Mononuclear cell (primary cell): ENCODE data around the gene KCMF1. TPM values are rescaled to one million over a fixed set of nuclear protein-coding genes. Genes with fewer than 3 reads are reported as not detected.

Experiments
- H3K27me3 ChIP-seq: 2 replicates; pipeline ENCODE4 v1.6.0; 2011; ENCODE audit warnings: low read length, control low read depth; ENCODE audit not compliant: insufficient read depth
- H3K4me1 ChIP-seq: 2 replicates; pipeline ENCODE4 v1.5.1; 2011; ENCODE audit warnings: mild to moderate bottlenecking, low read length, control low read depth; ENCODE audit not compliant: insufficient read depth
- H3K4me3 ChIP-seq: 2 replicates; pipeline ENCODE4 v1.5.1; 2011; ENCODE audit warnings: mild to moderate bottlenecking, low read length, moderate library complexity
- H3K9me3 ChIP-seq: 2 replicates; pipeline ENCODE4 v1.5.1; 2011; ENCODE audit warnings: low read depth, mild to moderate bottlenecking, control low read depth, low read length
- total RNA-seq: library from RNA; depleted of rRNA; stranded (reverse); fragments of >200 nt; gene quantifications from one replicate; pipeline ENCODE4 v1.2.3, GENCODE V29; 2012

The KCMF1 gene
- total RNA-seq, 1 donor, result 78.8 TPM

DNA sequence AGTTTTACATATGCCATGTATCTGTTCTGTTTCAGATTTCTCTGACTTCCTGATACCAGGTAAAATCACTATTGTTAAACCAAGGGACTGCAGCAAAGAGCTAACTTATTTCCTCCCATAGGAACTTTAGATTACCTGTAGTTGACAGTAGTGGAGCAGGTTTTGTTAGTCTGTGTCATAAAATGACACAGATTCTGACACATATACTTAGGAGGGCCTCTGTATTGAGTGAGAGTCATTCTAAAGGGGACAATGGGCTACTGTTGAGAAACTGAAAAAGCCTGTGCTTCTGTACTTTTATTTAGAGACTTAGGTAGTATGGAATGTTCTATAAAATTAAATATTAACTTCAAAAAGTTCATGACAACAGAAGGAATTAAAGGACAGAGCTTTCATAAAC, 48.2 kb downstream of the KCMF1 start:
- peaks cover 35% of the 10 kb centered on the region for H3K4me1 ChIP-seq
- no peaks in the 10 kb centered on the region for H3K27me3 ChIP-seq
- H3K9me3 ChIP-seq, result no peaks in the 10 kb centered on the region
- no peak overlapping the region for H3K4me3 ChIP-seq

GRCh38 chr2:85022232-85022631, 51.3 kb downstream of the KCMF1 start:
- no peaks in the 10 kb centered on the region for H3K27me3 ChIP-seq
- no peaks in the 10 kb centered on the region for H3K9me3 ChIP-seq
- H3K4me1 ChIP-seq, result peaks cover 8% of the 10 kb centered on the region
- H3K4me3 ChIP-seq, result no peak overlapping the region

DNA sequence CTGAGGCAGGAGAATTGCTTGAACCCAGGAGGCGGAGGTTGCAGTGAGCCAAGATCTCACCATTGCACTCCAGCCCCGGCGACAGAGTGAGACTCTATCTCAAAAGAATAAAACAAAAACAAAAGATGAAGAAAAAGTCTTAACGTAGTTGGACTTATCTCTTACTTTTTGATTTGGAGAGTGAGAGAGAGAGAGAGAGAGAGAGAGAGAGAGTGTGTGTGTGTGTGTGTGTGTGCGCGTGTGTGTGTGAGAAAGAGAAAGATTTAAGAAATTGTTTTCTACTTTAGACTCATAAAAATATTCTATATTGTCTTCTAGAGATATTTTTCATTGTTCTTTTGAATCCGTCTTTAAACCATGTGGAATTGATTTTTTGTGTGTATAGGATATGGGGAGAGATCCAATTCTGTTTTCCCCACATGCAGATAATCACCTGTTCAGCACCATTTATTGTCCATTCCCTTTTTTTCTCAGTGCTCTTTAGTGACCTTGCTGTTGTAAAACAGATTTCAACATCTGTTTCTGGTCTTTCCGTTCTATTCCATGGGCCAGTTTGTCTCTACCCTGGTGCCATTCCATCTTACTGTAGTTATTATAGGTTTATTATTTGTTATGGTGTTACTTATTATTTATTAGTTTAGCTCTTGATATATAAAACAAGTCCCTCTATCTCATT, 53.5 kb downstream of the KCMF1 start:
- no peaks in the 10 kb centered on the region for H3K4me1 ChIP-seq
- H3K27me3 ChIP-seq, result no peaks in the 10 kb centered on the region
- no peak overlapping the region for H3K4me3 ChIP-seq
- H3K9me3 ChIP-seq, result no peaks in the 10 kb centered on the region

DNA sequence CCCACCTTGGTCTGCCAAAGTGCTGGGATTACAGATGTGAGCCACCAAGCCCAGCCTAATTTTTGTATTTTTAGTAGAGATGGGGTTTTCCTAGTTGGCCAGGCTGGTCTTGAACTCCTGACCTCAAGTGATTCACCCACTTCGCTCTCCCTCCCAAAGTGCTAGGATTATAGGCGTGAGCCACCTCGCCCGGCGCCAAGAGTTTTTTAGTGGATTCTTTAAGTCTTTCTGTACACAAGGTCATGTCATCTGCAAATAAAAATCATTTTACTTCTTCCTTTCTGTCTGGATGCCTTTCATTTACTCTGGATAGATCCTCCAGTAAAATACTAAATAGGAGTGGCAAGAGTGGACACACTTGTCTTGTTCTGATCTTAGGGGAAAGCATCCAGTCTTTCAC, 61.7 kb downstream of the KCMF1 start:
- no peak overlapping the region for H3K4me3 ChIP-seq
- H3K27me3 ChIP-seq, result no peaks in the 10 kb centered on the region
- no peaks in the 10 kb centered on the region for H3K9me3 ChIP-seq
- no peaks in the 10 kb centered on the region for H3K4me1 ChIP-seq

- Histone ChIP-seq H3K4me1 (no peaks in the 10 kb centered on the region), H3K9me3 (no peaks in the 10 kb centered on the region), H3K27me3 (no peaks in the 10 kb centered on the region), H3K4me3 (no peak overlapping the region)
These were observed 62.4 kb downstream of the KCMF1 start for GRCh38 chr2:85033388-85033787.

- Histone ChIP-seq H3K9me3 (no peaks in the 10 kb centered on the region), H3K4me1 (no peaks in the 10 kb centered on the region), H3K4me3 (no peak overlapping the region), H3K27me3 (no peaks in the 10 kb centered on the region)
These were observed 63.2 kb downstream of the KCMF1 start for GRCh38 chr2:85034158-85034557.

DNA sequence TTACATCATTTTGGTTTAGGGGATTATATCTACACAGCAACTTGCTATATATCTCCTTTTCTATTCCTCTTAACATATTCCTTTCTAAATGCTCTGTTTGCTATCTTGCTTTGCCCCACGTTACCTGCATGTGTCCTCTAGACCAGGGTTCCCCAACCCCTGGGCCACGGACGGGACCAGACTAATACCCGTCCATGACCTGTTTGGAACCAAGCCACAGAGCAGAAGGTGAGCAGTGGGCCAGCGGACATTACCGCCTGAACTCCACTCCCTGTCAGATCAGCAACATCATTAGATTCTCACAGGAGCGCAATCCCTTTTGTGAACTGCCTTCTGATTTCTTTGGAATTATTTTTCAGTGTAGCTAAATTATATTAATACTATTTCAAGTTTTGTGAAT, 66.7 kb downstream of the KCMF1 start:
- Histone ChIP-seq H3K9me3 (no peaks in the 10 kb centered on the region), H3K27me3 (no peaks in the 10 kb centered on the region), H3K4me3 (no peak overlapping the region), H3K4me1 (no peaks in the 10 kb centered on the region)

GRCh38 chr2:85042330-85042729, 71.4 kb downstream of the KCMF1 start:
- no peaks in the 10 kb centered on the region for H3K9me3 ChIP-seq
- no peaks in the 10 kb centered on the region for H3K27me3 ChIP-seq
- H3K4me1 ChIP-seq, result no peaks in the 10 kb centered on the region
- H3K4me3 ChIP-seq, result no peak overlapping the region

- H3K27me3 ChIP-seq, result no peaks in the 10 kb centered on the region
These were observed 77.6 kb downstream of the KCMF1 start for GRCh38 chr2:85048534-85048933.

DNA sequence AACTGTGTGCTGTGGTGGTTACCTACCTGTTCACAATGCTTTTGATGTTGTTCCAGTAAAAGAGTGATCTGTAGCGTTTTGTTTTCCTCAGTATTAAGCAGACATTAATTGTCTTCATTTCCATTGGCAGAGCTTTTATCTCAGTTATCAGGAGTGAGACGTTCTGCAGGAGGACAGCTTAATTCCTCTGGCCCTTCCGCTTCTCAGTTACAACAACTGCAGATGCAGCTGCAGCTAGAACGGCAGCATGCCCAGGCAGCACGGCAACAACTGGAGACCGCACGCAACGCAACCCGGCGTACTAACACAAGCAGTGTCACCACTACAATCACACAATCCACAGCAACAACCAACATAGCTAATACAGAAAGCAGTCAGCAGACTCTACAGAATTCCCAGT, 78.3 kb downstream of the KCMF1 start:
- H3K4me1 ChIP-seq, result peaks cover 10% of the 10 kb centered on the region
- no peaks in the 10 kb centered on the region for H3K9me3 ChIP-seq
- H3K27me3 ChIP-seq, result no peaks in the 10 kb centered on the region
- no peak overlapping the region for H3K4me3 ChIP-seq

More at GRCh38 chr2:85048534-85048933, 77.6 kb downstream of the KCMF1 start:
- peaks cover 3% of the 10 kb centered on the region for H3K4me1 ChIP-seq
- no peak overlapping the region for H3K4me3 ChIP-seq
- H3K9me3 ChIP-seq, result no peaks in the 10 kb centered on the region

- Histone ChIP-seq H3K9me3 (no peaks in the 10 kb centered on the region), H3K4me1 (peaks cover 47% of the 10 kb centered on the region), H3K27me3 (no peaks in the 10 kb centered on the region), H3K4me3 (no peak overlapping the region)
These were observed 82.8 kb downstream of the KCMF1 start for GRCh38 chr2:85053802-85054201.

DNA sequence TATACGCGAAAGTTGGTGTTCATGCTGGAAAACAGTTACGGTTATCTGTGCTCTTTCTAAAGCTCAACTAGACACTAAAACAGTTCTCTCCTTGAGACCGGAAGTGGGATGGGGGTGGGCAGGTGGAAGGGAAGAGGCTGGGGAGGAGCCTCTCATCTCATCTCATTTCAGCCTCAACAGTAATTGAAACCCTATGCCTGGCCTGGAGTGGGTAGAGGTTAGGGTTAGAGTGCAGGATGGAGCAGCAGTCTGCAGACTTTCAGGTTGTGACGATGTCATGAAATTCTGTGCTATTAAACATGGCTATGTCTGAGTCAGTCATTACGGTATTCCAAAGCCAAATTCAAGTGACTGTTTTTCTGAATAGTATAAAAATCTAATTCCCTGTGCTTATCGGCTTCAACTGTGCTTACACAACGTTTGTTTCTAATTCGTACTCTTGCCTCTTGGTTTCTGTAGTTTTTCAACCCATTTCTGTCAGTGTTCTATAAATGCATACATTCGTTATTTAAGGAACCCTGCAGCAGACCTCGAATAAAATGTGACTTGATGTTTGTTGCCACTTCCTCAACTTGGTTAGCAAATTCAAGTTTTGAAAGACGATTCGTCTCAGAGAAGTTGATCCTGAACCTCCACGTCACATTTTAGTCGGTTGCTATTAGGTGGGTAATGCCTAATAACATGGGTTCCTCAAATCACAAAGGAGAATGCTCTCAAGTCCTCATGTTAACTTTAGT, 86.4 kb downstream of the KCMF1 start:
- Histone ChIP-seq H3K4me3 (no peak overlapping the region), H3K9me3 (no peaks in the 10 kb centered on the region), H3K4me1 (peaks cover 47% of the 10 kb centered on the region), H3K27me3 (no peaks in the 10 kb centered on the region)

DNA sequence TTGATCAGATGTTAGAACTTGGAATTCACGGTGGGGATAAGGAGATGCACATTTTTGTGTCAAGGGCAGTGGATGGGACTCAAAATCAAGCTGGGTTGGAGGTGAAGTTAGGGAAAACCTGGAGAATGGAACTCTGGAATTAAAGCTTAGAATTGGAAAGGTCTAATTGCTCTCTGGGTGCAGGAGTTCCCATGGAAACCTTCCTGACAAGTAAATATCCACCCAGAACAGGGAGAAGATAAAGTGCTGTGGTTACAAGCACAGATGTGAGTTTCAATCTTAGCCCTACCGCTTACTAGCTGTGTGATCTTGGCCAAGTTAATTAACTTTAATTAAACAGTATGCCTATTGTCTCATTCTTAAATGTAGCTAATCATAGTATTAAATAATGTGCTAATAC, 90.9 kb downstream of the KCMF1 start:
- H3K4me3 ChIP-seq, result no peak overlapping the region
- peaks cover 14% of the 10 kb centered on the region for H3K4me1 ChIP-seq
- H3K9me3 ChIP-seq, result no peaks in the 10 kb centered on the region
- no peaks in the 10 kb centered on the region for H3K27me3 ChIP-seq

- Histone ChIP-seq H3K4me3 (no peak overlapping the region), H3K27me3 (no peaks in the 10 kb centered on the region), H3K4me1 (peaks cover 11% of the 10 kb centered on the region), H3K9me3 (no peaks in the 10 kb centered on the region)
These were observed 91.6 kb downstream of the KCMF1 start for GRCh38 chr2:85062565-85062964.

GRCh38 chr2:85063981-85064599, 93.1 kb downstream of the KCMF1 start:
- no peak overlapping the region for H3K4me3 ChIP-seq
- peaks cover 4% of the 10 kb centered on the region for H3K4me1 ChIP-seq

More at GRCh38 chr2:85063981-85064599, 93.1 kb downstream of the KCMF1 start:
- Histone ChIP-seq H3K9me3 (no peaks in the 10 kb centered on the region), H3K27me3 (no peaks in the 10 kb centered on the region)
